Measurements from ENCODE around the gene PTH1R. TPM values are rescaled to one million over a fixed set of nuclear protein-coding genes. Genes with fewer than 3 reads are reported as not detected.
A peak's percentile ranks its signal among the peaks of the same experiment; 100 is the strongest.

The PTH1R gene
- polyA plus RNA-seq, 2 donors, result 2.0 to 3.3 TPM

DNA sequence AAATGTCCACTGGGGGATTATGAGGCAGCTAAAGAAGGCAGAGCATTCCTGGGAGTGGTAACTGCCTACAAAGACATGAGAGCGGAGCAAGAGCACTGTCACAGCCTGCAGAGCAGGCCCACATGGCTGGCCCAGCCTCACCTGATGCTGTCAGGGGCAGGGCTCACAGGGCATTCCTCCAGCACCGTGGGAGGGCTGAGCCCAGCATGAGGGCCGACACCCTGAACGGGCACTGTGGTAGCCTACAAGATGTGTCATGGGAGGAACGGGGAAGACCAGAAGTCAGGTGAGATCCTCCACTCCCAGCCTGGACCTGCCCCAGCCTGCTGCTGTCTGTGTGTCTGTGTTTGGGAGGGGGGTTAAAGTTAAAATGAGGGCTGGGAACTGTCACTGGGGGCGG, 68.9 kb downstream of the PTH1R start:
- Histone ChIP-seq H3K27ac (ENCODE audit: low read depth in 2 of 2, low read length in 1 of 2) (peak overlapping the region; percentile 98), H3K9me3 (ENCODE audit: control insufficient read depth in 2 of 2, insufficient read depth in 1 of 2, low read depth in 1 of 2, low read length in 1 of 2) (no peaks in the 10 kb centered on the region), H3K4me1 (ENCODE audit: control insufficient read depth in 2 of 2, insufficient read depth in 2 of 2, low read length in 1 of 2) (peaks cover 18 to 60% of the 10 kb centered on the region in 2 donors), H3K36me3 (ENCODE audit: control insufficient read depth in 2 of 2, insufficient read depth in 2 of 2, low read length in 1 of 2) (no peaks in the 10 kb centered on the region), H3K27me3 (ENCODE audit: control insufficient read depth in 1 of 2, insufficient read depth in 2 of 2, low read length in 2 of 2) (no peaks in the 10 kb centered on the region), H3K4me3 (ENCODE audit: low read depth in 1 of 2, low read length in 2 of 2) (no peak overlapping the region)
- WGBS, 2 donors, result 41 to 42% methylated on average over 6 of the region's 6 CpGs

DNA sequence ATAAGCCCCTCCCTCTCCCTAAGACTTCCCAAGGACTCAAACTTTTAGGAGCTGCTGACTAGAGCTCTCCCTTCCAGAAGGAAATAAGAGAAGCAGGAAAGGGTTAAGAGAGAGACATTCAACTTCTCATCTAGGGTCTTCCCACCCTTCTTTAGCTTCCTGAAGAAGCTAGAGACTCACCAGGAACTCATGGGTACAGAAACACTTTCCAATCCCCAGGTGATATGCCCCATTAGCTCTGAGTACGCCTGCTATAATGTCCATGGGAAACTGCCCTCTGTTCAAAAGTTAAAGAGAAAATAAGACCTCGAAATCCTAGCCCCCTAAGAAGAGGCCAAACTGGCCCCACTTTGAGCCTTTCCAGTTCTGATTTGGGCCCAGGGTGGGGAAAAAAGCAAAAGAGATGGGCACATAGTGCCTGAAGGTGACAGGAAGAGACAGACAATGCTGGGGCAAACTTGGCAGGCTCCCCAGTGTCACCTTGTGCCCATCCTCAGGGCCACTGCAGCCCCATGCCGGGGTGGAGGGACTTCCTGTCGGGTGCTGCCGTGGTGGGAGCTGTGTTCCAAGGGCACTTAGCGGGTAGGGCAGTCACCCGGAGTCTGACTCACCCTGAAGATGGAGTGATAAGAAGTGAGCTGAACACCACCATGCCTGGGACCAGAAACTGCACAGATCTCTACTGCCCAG, 69.5 kb downstream of the PTH1R start:
- Histone ChIP-seq H3K9me3 (ENCODE audit: control insufficient read depth in 2 of 2, insufficient read depth in 1 of 2, low read depth in 1 of 2, low read length in 1 of 2) (no peaks in the 10 kb centered on the region), H3K4me3 (ENCODE audit: low read depth in 1 of 2, low read length in 2 of 2) (no peak overlapping the region), H3K36me3 (ENCODE audit: control insufficient read depth in 2 of 2, insufficient read depth in 2 of 2, low read length in 1 of 2) (no peaks in the 10 kb centered on the region), H3K27me3 (ENCODE audit: control insufficient read depth in 1 of 2, insufficient read depth in 2 of 2, low read length in 2 of 2) (no peaks in the 10 kb centered on the region), H3K27ac (ENCODE audit: low read depth in 2 of 2, low read length in 1 of 2) (peak overlapping the region; percentile 98), H3K4me1 (ENCODE audit: control insufficient read depth in 2 of 2, insufficient read depth in 2 of 2, low read length in 1 of 2) (peaks cover 18 to 59% of the 10 kb centered on the region in 2 donors)
- 23 to 37% methylated on average over 7 of the region's 7 CpGs for WGBS, 2 donors

DNA sequence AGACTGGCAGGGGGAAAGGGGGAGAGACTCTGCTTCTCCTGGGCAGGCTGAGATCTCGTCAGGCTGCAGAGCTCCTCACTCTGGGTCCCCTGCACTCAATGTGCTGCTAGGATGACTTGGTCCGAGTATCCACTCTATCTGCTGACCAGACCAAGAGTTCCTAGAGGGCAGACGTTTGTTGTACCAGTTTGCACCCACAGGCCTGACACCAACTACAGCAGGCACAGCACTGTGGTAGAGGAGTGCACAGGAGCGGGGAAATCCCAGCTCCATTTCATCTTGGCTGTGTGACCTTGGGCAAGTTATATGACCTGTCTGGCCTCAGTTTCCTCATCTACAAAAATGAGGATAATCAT, 70.0 kb downstream of the PTH1R start:
- H3K9me3 ChIP-seq (ENCODE audit: control insufficient read depth in 2 of 2, insufficient read depth in 1 of 2, low read depth in 1 of 2, low read length in 1 of 2), result no peaks in the 10 kb centered on the region
- peaks cover 18 to 54% of the 10 kb centered on the region in 2 donors for H3K4me1 ChIP-seq (ENCODE audit: control insufficient read depth in 2 of 2, insufficient read depth in 2 of 2, low read length in 1 of 2)
- WGBS, 2 donors, result 55 to 69% methylated on average over 4 of the region's 4 CpGs
- H3K36me3 ChIP-seq (ENCODE audit: control insufficient read depth in 2 of 2, insufficient read depth in 2 of 2, low read length in 1 of 2), result no peaks in the 10 kb centered on the region
- no peaks in the 10 kb centered on the region for H3K27me3 ChIP-seq (ENCODE audit: control insufficient read depth in 1 of 2, insufficient read depth in 2 of 2, low read length in 2 of 2)
- peak overlapping the region in 1 of 2 donors; percentile 11 for H3K4me3 ChIP-seq (ENCODE audit: low read depth in 1 of 2, low read length in 2 of 2)
- peak overlapping the region; percentile 98 for H3K27ac ChIP-seq (ENCODE audit: low read depth in 2 of 2, low read length in 1 of 2)

DNA sequence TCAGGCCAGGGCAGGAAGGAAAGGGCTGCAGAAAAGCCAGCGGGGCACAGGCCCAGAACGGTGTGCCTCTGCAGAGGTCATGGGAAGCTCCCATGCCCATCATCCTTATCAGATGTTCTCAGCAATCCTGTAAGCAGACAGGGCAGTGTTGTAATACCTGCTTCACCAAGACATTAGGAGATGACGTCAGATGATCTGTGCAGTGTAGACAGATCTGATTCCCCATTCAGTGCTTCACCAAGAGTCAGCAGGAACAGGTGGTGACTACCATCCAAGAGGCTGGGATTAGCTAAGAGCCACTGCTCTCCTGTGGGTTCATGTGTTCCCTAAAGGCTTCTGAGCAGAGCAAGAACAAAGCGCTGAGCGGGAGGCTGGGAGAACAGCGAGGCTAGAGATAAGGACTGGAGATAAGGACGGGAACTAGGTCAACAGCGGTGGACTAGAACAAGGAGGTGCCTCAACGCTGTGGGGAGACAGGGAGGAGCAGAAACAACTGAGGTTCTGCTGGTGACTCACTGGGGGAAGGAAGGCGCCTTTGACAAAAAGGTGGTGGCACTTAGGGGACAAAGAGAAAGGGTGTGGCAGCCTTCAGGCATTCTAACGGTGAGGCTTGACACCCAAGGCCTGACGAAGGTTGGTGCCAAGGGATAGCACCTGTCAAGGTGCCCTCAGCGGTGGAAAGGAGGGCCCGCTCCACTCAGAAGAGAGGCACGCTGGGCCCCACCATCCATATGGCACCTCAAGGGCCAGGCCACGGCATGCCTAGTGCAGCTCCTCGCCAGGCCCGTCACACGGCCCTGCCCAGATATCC, 70.7 kb downstream of the PTH1R start:
- WGBS, 2 donors, result 33 to 42% methylated on average over 19 of the region's 19 CpGs
- H3K9me3 ChIP-seq (ENCODE audit: control insufficient read depth in 2 of 2, insufficient read depth in 1 of 2, low read depth in 1 of 2, low read length in 1 of 2), result no peaks in the 10 kb centered on the region

DNA sequence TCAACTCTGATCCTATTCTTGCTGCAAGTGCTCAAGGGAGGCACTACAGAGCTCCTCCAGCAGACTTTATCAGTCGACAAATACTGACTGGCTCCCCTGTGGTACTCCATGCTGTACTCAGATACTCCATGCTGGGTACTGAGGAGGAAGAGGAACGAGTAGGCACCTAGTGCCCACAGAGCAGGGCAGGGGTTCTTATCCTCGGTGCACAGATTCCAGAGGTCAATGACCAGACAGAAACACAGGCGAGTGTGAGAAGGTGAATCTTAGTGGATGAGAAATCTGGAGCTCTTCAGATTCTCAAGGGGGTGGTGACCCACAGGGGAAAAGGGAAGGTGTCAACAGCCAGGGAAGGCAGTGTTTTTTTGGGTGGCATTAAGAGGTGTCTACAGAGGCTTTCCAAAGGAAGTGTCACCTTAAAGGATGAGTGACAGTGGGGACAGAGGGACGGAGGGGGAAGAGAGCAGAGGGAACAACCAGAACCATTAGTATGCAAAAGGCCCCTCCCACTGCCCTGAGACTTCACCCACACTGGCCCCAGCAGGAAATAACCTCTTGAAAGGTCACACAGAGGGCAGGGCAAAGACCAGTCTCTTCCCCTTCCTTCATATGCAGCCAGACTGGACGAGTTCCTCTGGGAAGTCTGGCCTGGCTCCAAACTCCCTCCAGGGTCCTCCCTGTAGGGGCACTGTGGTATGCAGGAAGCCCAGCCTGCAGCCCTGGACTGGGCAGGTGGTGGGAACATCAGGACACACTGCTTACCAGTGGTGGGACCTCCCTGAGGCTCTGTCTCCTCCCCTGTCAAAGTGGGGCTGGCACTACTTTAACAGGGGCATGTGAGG, 71.5 kb downstream of the PTH1R start:
- H3K4me1 ChIP-seq (ENCODE audit: control insufficient read depth in 2 of 2, insufficient read depth in 2 of 2, low read length in 1 of 2), result peaks cover 20 to 57% of the 10 kb centered on the region in 2 donors
- peak overlapping the region; percentile 98 for H3K27ac ChIP-seq (ENCODE audit: low read depth in 2 of 2, low read length in 1 of 2)
- H3K9me3 ChIP-seq (ENCODE audit: control insufficient read depth in 2 of 2, insufficient read depth in 1 of 2, low read depth in 1 of 2, low read length in 1 of 2), result no peaks in the 10 kb centered on the region
- H3K36me3 ChIP-seq (ENCODE audit: control insufficient read depth in 2 of 2, insufficient read depth in 2 of 2, low read length in 1 of 2), result no peaks in the 10 kb centered on the region
- 44 to 49% methylated on average over 6 of the region's 6 CpGs for WGBS, 2 donors
- no peak overlapping the region for H3K4me3 ChIP-seq (ENCODE audit: low read depth in 1 of 2, low read length in 2 of 2)
- H3K27me3 ChIP-seq (ENCODE audit: control insufficient read depth in 1 of 2, insufficient read depth in 2 of 2, low read length in 2 of 2), result no peaks in the 10 kb centered on the region

More for the DNA sequence above, 70.7 kb downstream of the PTH1R start:
- peak overlapping the region; percentile 98 for H3K27ac ChIP-seq (ENCODE audit: low read depth in 2 of 2, low read length in 1 of 2)
- H3K4me1 ChIP-seq (ENCODE audit: control insufficient read depth in 2 of 2, insufficient read depth in 2 of 2, low read length in 1 of 2), result peaks cover 22 to 53% of the 10 kb centered on the region in 2 donors
- no peak overlapping the region for H3K4me3 ChIP-seq (ENCODE audit: low read depth in 1 of 2, low read length in 2 of 2)
- no peaks in the 10 kb centered on the region for H3K36me3 ChIP-seq (ENCODE audit: control insufficient read depth in 2 of 2, insufficient read depth in 2 of 2, low read length in 1 of 2)
- H3K27me3 ChIP-seq (ENCODE audit: control insufficient read depth in 1 of 2, insufficient read depth in 2 of 2, low read length in 2 of 2), result no peaks in the 10 kb centered on the region

DNA sequence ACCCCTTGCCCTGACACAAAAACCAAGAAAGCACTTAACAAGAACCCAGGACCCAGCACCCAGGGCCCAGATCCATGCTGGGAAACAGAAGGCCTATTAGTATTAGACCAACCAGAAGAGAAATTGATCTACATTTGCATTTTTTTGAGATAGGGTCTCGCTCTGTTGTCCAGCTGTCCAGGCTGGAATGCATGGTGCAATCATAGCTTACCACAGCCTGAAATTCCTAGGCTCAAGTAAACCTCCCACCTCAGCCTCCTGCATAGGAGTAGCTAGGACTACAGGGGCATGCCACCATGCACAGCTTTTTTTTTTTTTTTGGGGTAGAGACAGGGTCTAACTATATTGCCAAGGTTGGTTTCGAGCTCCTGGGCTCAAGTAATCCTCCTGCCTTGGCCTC, 72.7 kb downstream of the PTH1R start:
- peaks cover 18 to 54% of the 10 kb centered on the region in 2 donors for H3K4me1 ChIP-seq (ENCODE audit: control insufficient read depth in 2 of 2, insufficient read depth in 2 of 2, low read length in 1 of 2)
- H3K27me3 ChIP-seq (ENCODE audit: control insufficient read depth in 1 of 2, insufficient read depth in 2 of 2, low read length in 2 of 2), result no peaks in the 10 kb centered on the region
- H3K4me3 ChIP-seq (ENCODE audit: low read depth in 1 of 2, low read length in 2 of 2), result no peak overlapping the region
- H3K9me3 ChIP-seq (ENCODE audit: control insufficient read depth in 2 of 2, insufficient read depth in 1 of 2, low read depth in 1 of 2, low read length in 1 of 2), result no peaks in the 10 kb centered on the region
- H3K36me3 ChIP-seq (ENCODE audit: control insufficient read depth in 2 of 2, insufficient read depth in 2 of 2, low read length in 1 of 2), result no peaks in the 10 kb centered on the region
- 82 to 89% methylated on average over 2 of the region's 2 CpGs for WGBS, 2 donors
- peak overlapping the region; percentile 45 to 74 for H3K27ac ChIP-seq (ENCODE audit: low read depth in 2 of 2, low read length in 1 of 2)

DNA sequence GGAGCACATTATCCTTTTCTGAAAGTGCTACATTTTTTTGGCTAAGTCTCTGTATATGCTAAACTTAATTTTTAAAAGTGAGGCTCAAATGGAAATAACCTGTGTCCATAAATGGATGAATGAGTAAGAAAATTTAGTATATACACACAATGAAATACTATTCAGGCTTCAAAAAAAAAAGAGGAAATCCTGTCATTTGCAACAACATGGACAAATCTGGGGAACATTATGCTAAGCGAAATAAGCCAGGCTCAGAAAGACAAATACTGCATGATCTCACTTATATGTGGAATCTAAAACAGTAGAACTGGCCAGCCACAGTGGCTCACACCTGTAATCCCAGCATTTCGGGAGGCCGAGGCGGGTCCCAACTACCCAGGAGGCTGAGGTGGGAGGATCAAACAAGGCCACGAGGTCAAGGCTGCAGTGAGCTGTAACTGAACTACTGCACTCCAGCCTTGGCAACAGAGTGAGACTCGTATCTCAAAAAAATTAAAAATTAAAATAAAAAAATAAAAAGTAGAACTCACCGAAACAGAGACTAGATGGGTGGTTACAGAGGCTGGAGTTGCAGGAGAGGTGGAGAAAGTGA, 73.2 kb downstream of the PTH1R start:
- peak overlapping the region; percentile 45 to 61 for H3K27ac ChIP-seq (ENCODE audit: low read depth in 2 of 2, low read length in 1 of 2)
- 63 to 67% methylated on average over 7 of the region's 7 CpGs for WGBS, 2 donors
- H3K36me3 ChIP-seq (ENCODE audit: control insufficient read depth in 2 of 2, insufficient read depth in 2 of 2, low read length in 1 of 2), result no peaks in the 10 kb centered on the region
- no peak overlapping the region for H3K4me3 ChIP-seq (ENCODE audit: low read depth in 1 of 2, low read length in 2 of 2)
- H3K27me3 ChIP-seq (ENCODE audit: control insufficient read depth in 1 of 2, insufficient read depth in 2 of 2, low read length in 2 of 2), result no peaks in the 10 kb centered on the region
- peaks cover 20 to 57% of the 10 kb centered on the region in 2 donors for H3K4me1 ChIP-seq (ENCODE audit: control insufficient read depth in 2 of 2, insufficient read depth in 2 of 2, low read length in 1 of 2)
- H3K9me3 ChIP-seq (ENCODE audit: control insufficient read depth in 2 of 2, insufficient read depth in 1 of 2, low read depth in 1 of 2, low read length in 1 of 2), result no peaks in the 10 kb centered on the region

DNA sequence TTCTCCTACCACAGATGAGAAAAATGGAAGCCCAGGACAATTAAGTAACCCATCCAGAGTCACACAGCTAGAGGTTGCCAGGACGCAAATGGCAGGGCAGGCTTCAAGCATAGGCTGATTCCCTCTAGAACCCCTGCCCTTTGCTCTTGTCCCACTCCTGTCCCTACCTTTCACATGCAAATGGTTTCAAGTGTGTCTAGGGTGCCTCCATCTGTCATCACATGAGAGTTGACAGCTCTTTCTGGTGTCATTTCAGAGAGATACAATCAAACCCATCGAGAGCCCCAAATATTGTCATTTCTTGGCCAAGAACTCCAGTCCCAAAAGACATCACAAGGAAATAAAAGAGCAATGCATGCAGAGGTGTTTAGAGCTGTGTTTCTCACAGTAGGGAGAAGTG, 75.3 kb downstream of the PTH1R start:
- Histone ChIP-seq H3K4me1 (ENCODE audit: control insufficient read depth in 2 of 2, insufficient read depth in 2 of 2, low read length in 1 of 2) (peaks cover 15 to 48% of the 10 kb centered on the region in 2 donors), H3K27me3 (ENCODE audit: control insufficient read depth in 1 of 2, insufficient read depth in 2 of 2, low read length in 2 of 2) (no peaks in the 10 kb centered on the region), H3K9me3 (ENCODE audit: control insufficient read depth in 2 of 2, insufficient read depth in 1 of 2, low read depth in 1 of 2, low read length in 1 of 2) (no peaks in the 10 kb centered on the region), H3K4me3 (ENCODE audit: low read depth in 1 of 2, low read length in 2 of 2) (no peak overlapping the region), H3K27ac (ENCODE audit: low read depth in 2 of 2, low read length in 1 of 2) (peak overlapping the region in 1 of 2 donors; percentile 61), H3K36me3 (ENCODE audit: control insufficient read depth in 2 of 2, insufficient read depth in 2 of 2, low read length in 1 of 2) (no peaks in the 10 kb centered on the region)
- WGBS, 2 donors, result 85 to 91% methylated on average over 2 of the region's 2 CpGs

Data from esophagus (tissue), 2 donors.